Measurements from ENCODE around the gene MVK. TPM values are rescaled to one million over a fixed set of nuclear protein-coding genes. Genes with fewer than 3 reads are reported as not detected.

MVK gene
- polyA plus RNA-seq, 3 donors: 1.1 to 3.8 (median 1.6) TPM

- 96% methylated on average over 8 of the region's 9 CpGs for WGBS (ENCODE audit: insufficient coverage)
- no peak overlapping the region for H2AFZ ChIP-seq (ENCODE audit: insufficient read depth, low read depth, low read length, poor library complexity, severe bottlenecking)
- no peak overlapping the region for H3K4me2 ChIP-seq (replicated peaks; ENCODE audit: extremely low read depth, low read length, poor library complexity, severe bottlenecking)
- H3K4me3 ChIP-seq (replicated peaks in 1 of 3; ENCODE audit: low read depth in 2 of 3, low read length in 3 of 3): no peak overlapping the region
- Mint-ChIP-seq H3K27ac (no peak overlapping the region), H3K27me3 (ENCODE audit: low read depth in 3 of 3) (peaks cover 12 to 17% (median 14%) of the 10 kb centered on the region in 3 donors), H3K4me1 (peaks cover 20% of the 10 kb centered on the region), H3K36me3 (peaks cover 39 to 44% of the 10 kb centered on the region in 2 donors), H3K9me3 (peaks cover 0 to 2% (median 0%) of the 10 kb centered on the region in 7 donors), H3K4me3 (peak overlapping the region in 1 of 2 donors; percentile 6)
- TF ChIP-seq, protein P1, sequence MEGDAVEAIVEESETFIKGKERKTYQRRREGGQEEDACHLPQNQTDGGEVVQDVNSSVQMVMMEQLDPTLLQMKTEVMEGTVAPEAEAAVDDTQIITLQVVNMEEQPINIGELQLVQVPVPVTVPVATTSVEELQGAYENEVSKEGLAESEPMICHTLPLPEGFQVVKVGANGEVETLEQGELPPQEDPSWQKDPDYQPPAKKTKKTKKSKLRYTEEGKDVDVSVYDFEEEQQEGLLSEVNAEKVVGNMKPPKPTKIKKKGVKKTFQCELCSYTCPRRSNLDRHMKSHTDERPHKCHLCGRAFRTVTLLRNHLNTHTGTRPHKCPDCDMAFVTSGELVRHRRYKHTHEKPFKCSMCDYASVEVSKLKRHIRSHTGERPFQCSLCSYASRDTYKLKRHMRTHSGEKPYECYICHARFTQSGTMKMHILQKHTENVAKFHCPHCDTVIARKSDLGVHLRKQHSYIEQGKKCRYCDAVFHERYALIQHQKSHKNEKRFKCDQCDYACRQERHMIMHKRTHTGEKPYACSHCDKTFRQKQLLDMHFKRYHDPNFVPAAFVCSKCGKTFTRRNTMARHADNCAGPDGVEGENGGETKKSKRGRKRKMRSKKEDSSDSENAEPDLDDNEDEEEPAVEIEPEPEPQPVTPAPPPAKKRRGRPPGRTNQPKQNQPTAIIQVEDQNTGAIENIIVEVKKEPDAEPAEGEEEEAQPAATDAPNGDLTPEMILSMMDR (IDR thresholded peaks at IDR 0.05): no peak
- no peak for DNase-seq
- no peak overlapping the region for H3K27ac ChIP-seq (ENCODE audit: low read depth in 1 of 2, low read length in 2 of 2)
- H3K27me3 ChIP-seq (ENCODE audit: control insufficient read depth in 2 of 2, insufficient read depth in 2 of 2, low read length in 2 of 2): no peaks in the 10 kb centered on the region
- intact Hi-C loops (cut with micrococcal nuclease): no loop called here
- H4K20me1 ChIP-seq (ENCODE audit: insufficient read depth, low read length): peaks cover 4% of the 10 kb centered on the region
- no peaks in the 10 kb centered on the region for H3K9me3 ChIP-seq (replicated peaks in 1 of 2; ENCODE audit: control insufficient read depth in 1 of 2, insufficient read depth in 1 of 2, low read length in 2 of 2)
- H3K36me3 ChIP-seq (replicated peaks in 1 of 2; ENCODE audit: control insufficient read depth in 1 of 2, insufficient read depth in 2 of 2, low read length in 2 of 2): peaks cover 3 to 10% of the 10 kb centered on the region in 2 donors
- H3K79me2 ChIP-seq (ENCODE audit: insufficient read depth, low read length): no peaks in the 10 kb centered on the region
- no peak overlapping the region for H3K9ac ChIP-seq (ENCODE audit: insufficient read depth, low read length, poor library complexity, severe bottlenecking)
- H3K4me1 ChIP-seq (ENCODE audit: control insufficient read depth in 1 of 2, insufficient read depth in 2 of 2, low read length in 2 of 2): peaks cover 13 to 19% of the 10 kb centered on the region in 2 donors
Measured at GRCh38 chr12:109592905-109593272, 19.3 kb downstream of the MVK start.

GRCh38 chr12:109594556-109595317 lies 21.1 kb downstream of the MVK start:
- no peak overlapping the region for H3K27ac ChIP-seq (ENCODE audit: low read depth in 1 of 2, low read length in 2 of 2)
- H3K36me3 ChIP-seq (replicated peaks in 1 of 2; ENCODE audit: control insufficient read depth in 1 of 2, insufficient read depth in 2 of 2, low read length in 2 of 2): peaks cover 0 to 3% of the 10 kb centered on the region in 2 donors
- H3K9me3 ChIP-seq (replicated peaks in 1 of 2; ENCODE audit: control insufficient read depth in 1 of 2, insufficient read depth in 1 of 2, low read length in 2 of 2): no peaks in the 10 kb centered on the region
- Mint-ChIP-seq H3K4me3 (peak overlapping the region in 1 of 2 donors; percentile 53), H3K9me3 (peaks cover 0 to 2% (median 0%) of the 10 kb centered on the region in 7 donors), H3K4me1 (peaks cover 22% of the 10 kb centered on the region), H3K27ac (peak overlapping the region in 2 of 7 donors; percentile 22 to 66), H3K27me3 (ENCODE audit: low read depth in 3 of 3) (peaks cover 8 to 18% (median 14%) of the 10 kb centered on the region in 3 donors), H3K36me3 (peaks cover 27 to 33% of the 10 kb centered on the region in 2 donors)
- intact Hi-C loops (cut with micrococcal nuclease): no loop called here
- DNase-seq: no peak
- H2AFZ ChIP-seq (ENCODE audit: insufficient read depth, low read depth, low read length, poor library complexity, severe bottlenecking): no peak overlapping the region
- peaks cover 4% of the 10 kb centered on the region for H4K20me1 ChIP-seq (ENCODE audit: insufficient read depth, low read length)
- H3K9ac ChIP-seq (ENCODE audit: insufficient read depth, low read length, poor library complexity, severe bottlenecking): peak overlapping the region; percentile 21
- H3K4me1 ChIP-seq (ENCODE audit: control insufficient read depth in 1 of 2, insufficient read depth in 2 of 2, low read length in 2 of 2): peaks cover 13 to 19% of the 10 kb centered on the region in 2 donors
- TF ChIP-seq, protein P1 (IDR thresholded peaks at IDR 0.05): no peak
- 85% methylated on average over 14 of the region's 15 CpGs for WGBS (ENCODE audit: insufficient coverage)
- peak overlapping the region in 1 of 3 experiments; percentile 32 for H3K4me3 ChIP-seq (replicated peaks in 1 of 3; ENCODE audit: low read depth in 2 of 3, low read length in 3 of 3)
- H3K4me2 ChIP-seq (replicated peaks; ENCODE audit: extremely low read depth, low read length, poor library complexity, severe bottlenecking): peak overlapping the region; percentile 37
- H3K79me2 ChIP-seq (ENCODE audit: insufficient read depth, low read length): no peaks in the 10 kb centered on the region
- H3K27me3 ChIP-seq (ENCODE audit: control insufficient read depth in 2 of 2, insufficient read depth in 2 of 2, low read length in 2 of 2): no peaks in the 10 kb centered on the region

Measured in CD14-positive monocyte (primary cell).